NCI-H748 (cell line): ENCODE results near the gene ZBTB38.

Experiments used
- DNase-seq: peaks from one replicate; lab custom pipeline; 2025; ENCODE audit not compliant: unreplicated experiment; lab: John Stamatoyannopoulos, UW

ZBTB38 gene, protein sequence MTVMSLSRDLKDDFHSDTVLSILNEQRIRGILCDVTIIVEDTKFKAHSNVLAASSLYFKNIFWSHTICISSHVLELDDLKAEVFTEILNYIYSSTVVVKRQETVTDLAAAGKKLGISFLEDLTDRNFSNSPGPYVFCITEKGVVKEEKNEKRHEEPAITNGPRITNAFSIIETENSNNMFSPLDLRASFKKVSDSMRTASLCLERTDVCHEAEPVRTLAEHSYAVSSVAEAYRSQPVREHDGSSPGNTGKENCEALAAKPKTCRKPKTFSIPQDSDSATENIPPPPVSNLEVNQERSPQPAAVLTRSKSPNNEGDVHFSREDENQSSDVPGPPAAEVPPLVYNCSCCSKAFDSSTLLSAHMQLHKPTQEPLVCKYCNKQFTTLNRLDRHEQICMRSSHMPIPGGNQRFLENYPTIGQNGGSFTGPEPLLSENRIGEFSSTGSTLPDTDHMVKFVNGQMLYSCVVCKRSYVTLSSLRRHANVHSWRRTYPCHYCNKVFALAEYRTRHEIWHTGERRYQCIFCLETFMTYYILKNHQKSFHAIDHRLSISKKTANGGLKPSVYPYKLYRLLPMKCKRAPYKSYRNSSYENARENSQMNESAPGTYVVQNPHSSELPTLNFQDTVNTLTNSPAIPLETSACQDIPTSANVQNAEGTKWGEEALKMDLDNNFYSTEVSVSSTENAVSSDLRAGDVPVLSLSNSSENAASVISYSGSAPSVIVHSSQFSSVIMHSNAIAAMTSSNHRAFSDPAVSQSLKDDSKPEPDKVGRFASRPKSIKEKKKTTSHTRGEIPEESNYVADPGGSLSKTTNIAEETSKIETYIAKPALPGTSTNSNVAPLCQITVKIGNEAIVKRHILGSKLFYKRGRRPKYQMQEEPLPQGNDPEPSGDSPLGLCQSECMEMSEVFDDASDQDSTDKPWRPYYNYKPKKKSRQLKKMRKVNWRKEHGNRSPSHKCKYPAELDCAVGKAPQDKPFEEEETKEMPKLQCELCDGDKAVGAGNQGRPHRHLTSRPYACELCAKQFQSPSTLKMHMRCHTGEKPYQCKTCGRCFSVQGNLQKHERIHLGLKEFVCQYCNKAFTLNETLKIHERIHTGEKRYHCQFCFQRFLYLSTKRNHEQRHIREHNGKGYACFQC (N-terminal part only)

DNA sequence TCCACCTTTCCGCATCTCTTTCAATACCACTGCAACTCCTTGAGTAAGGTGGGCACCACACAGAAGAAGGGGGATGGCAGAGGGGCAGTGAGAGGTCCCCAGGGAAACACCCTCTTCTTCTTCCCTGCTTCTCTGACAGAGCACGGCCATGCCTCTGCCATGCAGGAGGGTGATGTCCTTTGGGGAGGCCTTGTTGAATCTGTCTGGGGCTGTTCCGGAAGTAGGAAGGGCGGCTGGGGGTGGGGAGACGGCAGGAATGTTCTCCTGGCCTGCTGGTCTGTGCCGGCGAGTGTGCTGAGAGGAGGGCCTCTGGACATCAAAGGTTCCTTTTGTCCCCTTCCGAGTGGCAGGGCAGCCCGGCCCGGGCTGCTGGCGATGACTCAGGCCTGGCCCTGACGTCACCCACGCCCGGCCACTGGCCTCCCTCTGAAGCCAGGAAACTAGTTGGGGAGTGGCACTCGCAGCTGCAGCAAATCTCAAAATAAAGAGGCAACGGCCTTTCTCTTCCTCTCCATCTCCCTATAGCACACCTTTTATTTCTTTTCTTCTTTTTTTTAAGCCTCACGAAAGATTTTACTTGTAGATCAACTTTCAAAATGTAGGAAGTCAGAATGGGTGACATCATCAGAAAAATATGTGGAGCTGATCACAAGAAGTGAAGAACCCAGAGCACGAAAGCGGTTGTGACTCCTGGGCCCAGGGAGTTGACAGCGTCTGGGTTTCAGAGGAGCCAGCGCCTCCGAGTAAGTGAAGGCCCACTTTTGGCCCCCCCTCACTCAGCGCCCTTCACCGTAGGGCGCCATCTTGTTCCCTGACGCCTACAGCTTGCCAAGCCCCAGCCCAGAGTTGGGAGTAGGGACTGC is at the start of gene ZBTB38:
Gene ZBTB38, plus strand, starts transcription at position 443 of the 863 bp plus-strand sequence. CDS start 73,885 bp downstream, outside the sequence.
- DNase-seq, result no peak

DNA sequence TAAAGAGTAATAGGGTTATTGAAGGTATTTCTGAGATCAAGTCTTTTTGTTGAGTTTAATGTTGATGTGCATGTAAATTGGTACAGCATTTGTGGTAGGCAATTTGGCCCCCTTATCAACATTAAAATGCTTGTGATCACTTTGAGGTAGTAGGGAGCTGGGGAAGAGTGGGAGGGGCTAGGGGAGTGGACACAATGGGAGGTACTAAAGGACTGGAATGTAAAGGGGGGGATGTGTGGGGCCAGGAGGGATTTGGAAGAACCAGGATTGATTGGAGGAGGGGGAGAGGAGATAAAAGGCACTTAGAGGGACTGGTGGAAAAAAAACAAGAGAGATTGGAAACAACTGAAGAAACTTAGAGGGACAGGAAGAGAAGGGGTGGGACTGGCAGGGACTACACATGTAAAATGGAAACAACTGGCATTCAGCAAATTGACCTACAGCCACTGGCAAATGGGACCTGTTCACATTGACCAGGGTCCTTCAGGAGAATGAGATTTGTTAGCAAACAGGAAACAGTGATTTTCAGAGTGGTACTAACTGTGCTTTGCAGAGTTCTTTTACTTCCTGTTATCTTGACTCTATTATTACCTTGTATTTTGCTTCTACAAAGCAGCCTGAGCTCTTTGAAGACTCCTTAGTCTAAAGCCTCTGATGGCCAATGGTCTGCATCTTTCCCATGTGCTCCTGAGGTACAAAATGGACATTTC is 47.8 kb upstream of the ZBTB38 start:
- no peak for DNase-seq

DNA sequence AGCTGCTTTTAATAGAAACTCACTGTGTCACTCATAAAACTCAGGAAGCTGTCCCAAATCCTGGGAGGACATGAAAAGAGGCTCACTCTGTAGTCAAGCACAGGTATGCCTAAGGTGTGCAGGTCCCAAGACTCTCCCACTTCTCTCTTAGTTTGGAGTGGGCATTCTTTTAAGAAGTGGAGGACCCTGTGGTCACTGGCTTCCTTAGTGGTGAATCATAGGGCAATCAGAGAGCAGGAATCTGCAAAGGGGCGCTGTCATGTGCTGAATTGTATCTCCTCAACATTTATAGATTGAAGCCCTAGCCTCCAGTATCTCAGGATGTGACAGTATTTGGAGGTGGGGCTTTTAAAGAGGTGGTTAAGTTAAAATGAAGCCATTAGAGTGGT is 47.2 kb upstream of the ZBTB38 start:
- no peak for DNase-seq

DNA sequence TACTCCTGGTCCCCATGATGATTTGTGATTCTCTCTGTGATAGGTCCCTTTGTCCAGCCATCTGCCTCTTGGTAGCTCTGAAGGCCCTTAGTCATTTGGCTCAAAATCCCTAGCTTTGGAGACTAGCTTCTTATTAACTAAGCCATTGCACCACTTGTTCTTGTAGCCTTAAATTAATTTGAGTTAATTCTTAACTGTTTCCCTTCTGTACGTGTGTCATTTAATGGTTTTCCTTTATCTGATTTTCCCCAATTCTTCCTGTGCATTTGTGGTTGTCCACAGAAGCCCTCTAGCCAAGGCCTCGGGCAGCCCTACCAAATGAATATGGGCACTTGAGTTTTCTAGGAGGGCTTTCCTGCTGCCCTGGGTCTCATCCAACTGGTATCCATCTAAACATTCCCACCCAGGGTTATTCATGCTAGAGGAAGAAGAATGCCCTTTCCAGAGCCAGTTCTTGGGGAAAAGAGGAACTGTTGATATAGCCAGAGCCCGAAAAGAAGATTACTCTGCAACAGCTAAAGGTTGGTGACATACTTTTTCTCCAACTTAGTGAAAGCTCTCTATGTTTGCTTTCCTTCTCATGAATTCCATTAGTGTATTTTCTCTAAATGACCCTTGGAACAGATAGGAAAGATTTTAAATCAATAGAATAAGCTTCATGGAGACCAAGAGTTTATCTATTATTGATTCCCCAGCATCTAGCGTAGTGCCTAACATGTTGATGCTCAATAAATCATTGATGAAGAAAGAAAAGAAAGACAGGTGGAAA is 44.2 kb upstream of the ZBTB38 start:
- no peak for DNase-seq

DNA sequence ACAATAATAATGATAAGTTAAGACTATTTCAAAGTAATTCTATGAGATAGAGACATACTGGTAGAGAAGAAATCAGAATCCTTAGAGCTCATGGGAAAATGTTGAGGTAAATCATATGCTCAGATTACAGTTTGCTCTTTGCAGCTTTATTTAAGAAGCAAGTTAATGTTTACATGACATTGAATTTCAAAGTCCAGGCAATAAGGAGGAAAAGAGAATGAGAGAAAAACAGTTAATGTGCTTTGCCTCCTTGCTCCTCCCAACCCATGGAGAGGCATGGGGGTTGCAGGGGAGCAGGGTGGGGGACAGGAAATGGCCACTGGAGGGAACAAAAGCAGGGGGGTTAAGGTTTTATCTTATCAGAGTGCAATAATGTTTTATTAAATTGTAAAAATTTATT is 42.2 kb upstream of the ZBTB38 start:
- DNase-seq, result no peak

DNA sequence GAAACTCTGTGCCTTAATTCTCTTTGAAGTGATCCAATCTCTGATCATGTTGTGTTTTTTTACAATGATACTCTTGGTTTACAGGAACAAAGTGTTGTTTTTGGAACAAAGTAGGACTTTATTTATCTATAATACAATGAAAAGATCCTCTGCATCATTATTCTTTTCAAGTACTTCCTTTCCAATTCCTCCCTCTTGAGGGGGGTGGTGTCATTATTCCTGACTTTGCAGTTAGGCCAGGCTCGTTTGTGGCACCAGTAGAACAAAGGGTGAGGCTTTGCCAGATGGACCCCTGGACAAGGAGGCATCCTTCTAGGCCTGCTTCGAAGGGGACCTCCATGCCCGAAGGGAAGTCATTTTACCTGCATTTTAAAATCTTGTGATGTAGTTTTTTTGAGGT is 41.7 kb upstream of the ZBTB38 start:
- DNase-seq, result no peak

DNA sequence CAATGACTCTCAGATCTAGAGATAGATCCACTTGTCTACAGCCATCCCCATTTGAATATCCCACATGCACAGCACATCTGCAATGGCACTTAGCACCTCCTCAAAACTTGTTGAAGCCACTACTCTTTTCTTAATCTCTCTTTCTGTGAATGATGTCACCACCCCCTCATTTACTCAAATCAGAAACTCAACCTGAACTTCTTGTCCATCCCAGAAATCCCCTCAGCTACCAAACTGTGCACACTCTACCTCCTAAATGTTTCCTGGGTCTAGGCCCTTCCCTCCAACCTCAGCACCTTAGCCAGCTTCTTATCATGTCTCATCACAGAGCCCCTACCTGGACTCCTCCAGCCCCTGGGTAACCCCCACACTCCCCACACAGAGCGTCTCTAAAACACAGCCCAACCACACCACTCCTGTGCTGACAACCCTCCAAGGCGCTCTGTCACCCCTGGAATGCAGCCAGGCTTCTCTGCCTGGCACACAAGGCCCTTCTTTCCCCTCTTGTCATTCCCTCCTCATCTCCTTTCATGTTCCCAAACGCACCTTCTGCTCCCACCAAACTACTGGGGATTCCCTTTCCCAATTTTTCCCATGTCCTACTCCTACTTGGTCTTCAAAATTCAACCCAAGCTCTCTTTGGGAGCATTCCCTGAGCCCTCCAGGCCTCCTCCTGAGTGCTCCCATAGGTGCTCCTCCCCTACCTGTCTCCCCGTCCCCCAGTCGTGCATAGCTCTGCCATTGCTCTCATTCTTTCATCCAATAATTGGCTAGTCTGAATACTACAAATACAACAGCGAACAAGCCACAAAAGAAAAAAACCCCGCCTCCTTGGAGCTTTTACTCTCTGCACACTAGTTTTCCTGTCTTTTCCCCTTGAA is 39.8 kb upstream of the ZBTB38 start:
- no peak for DNase-seq

DNA sequence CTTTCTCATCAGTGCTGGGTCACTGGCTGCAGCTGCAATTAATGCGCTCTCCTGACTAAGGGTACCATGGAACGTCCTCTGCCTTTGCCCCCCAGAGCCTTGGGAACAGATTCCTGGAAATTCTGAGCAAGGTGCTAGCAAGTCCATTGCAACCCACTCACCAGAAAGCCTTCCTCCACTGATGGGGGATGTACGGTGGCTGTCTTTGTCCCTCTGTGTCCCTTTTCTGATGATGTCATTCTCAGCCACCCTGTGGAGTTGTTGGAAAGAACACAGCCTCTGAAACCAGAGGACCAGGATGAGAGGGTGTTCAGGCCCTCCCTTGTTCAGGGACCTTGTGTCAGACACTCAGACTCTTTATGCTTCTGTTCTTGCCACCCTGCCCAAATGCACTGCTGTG is 38.1 kb upstream of the ZBTB38 start:
- no peak for DNase-seq

DNA sequence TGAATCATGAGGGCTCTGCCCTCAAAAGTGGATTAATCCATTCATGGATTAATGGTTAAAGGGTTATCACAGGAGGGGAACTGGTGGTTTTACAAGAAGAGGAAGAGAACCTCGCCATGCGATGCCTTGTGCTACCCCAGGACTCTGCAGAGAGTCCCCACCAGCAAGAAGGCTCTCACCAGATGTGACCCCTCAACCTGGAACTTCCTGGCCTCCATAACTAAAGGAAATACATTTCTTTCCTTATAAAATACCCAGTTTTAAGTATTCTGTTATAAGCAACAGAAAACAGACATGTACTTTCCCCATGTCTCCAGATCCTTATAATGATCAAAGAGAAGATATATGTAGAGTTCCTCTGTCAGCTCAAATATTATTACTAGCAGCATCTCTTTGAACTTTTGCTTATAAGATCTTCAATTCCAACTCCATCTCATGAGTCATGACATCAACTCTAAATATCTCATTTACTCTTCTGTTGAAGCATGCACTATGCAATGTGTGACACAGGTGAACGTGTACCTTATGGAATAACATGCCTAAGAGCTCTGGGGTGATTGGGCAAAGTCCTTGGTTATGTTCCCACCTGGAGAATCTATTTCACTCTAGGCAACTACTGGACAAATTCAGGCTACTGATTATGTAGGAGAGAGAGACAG is 37.5 kb upstream of the ZBTB38 start:
- DNase-seq, result no peak

DNA sequence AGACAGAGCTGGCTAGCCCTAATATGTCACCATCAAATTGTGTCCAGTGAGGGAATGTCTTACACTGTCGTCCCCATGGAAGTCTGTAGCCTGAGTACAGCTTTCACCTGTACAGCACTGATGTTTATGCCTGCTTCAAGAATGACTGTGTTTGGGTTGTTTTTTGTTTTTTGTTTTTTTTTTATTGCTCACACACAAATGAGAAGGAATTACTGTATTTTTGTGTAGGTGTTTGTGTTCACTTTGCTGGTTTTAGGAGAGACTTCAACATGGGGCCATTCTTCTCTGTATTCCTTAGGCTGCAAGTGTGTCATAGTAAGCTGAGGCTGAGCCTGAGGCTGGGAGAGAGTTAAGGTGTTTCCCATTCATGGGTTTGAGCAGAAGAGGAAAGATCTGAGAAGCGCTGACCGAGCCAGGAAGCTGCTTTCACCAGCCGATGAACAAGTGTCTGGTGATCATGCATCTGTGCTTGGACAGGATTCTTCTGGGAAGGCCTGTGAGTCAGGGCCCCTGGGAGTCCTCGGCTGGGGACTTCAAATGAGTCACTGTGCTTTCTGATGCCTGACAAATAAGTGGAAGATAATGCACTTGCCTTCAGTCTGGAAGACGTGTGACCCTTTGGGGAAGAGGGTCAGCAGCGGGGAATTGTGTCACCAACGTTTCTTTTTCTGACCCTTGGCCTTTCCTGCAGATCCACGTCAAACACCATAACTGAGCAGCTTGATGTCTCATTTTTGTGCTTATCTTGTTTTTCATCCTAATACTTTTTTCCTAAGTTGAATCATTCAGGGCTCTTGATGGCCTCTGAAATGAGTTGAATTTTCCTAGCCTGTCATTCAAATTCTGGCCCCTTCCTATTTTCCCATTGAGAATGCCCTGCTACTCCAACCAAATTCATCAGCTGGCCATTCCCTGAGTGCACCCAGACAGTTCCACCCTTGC is 36.7 kb upstream of the ZBTB38 start:
- no peak for DNase-seq

DNA sequence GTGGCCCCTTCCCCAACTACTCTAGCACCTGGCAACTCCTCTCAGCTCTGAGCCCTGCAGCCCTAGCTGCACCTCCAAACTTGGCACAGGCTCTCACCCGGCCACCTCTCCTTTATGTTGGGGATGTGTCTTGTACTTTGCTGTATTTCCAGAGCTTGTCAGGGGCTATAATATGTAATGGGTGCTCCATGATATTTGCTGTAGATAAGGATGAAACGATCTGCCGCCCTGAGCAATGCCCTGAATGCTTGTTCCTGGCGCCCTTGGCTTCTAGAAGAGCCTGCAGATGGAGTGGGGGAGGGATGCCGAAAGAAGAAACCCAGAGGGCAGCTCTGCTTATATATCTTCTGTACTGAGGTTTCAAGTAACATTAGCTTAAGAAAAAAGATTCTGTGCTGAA is 35.9 kb upstream of the ZBTB38 start:
- DNase-seq, result no peak

DNA sequence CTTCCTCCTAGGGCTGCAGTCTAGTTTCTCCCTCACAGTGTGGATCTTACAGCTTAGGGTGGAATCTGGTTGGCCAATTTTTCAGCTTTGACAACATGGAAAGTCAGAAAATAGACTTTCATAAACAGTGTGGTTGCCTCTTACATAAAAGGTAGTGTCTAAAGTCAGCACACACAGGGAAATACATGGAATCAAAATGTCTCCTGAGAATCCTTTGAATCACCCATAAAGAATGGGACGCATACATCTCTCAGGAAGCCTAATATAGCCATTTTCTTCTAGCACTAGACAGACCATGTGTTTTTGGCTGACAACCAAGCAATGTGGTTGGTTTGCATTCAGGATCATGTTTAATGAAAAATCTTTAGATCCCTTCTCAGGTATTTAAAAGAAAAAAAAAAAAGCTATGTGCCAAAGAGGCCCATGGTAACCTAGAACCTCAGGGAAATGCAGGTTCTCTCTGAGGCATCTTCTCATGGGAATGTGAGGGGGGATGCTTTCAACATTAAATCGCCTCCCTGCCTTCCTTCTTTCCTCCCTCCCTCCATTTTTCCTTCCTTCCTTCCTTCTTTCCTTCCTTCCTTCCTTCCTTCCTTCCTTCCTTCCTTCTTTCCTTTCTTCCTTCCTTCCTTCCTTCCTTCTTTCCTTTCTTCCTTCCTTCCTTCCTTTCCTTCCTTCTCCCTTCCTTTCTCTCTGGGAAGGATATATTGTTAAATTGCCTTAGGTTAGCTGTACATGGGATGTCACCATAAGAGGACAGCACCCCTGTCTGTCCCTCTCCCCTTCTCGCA is 34.3 kb upstream of the ZBTB38 start:
- DNase-seq, result no peak

DNA sequence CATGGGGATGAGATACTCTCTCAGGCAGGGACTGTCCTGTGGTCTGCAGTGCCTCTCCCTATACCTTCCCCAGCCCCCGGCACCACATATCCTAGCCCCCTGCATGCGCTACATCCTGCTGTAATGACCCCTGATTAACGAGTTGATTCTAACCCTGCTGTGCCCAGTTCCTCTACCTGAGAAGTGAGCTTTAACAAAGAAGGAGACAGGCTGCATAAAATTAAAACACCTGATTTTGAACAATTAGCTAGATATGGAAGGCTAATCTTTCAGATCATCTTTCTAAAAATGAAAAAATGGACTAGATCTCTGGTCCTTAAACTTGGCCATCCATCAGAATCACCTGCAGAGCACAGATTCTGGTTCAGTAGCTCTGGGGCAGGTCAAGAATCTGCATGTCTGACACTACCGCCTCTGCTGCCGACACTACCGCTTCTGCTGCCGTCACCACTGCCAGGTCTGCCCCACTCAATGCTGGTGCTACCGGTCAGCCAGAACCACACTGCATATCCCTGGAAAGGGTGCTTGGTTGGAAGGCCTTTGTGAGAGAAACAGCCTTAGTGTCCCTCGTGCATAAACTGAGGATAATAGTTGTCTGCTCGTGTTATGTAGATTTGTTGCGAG is 33.6 kb upstream of the ZBTB38 start:
- no peak for DNase-seq

DNA sequence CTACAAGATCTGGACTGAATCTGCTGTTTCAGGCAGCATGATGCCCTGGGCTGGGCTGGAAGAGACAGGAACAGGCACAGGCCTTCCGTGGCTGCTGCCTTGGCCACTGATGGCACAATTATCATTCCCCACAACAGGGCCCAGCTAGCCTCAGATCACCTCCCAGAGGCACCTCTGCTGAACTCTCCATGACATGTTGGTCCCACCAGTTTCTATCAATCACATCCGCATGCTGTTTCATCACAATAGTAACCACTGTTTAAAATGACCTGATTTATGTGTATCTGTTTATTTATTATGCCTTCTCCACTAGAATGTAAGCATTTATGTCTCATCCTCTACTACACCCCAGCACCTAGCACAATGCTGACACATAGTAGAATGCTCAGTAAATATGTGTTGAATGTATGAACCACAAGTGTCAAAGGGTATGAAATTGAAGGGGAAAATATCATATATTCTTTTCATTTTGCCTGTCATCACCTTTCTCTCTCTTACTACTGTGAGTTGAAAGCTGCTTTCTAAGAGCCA is 32.7 kb upstream of the ZBTB38 start:
- no peak for DNase-seq
